HG03095 (cell line): ENCODE results near the gene PAX7.
"Not testable (repeated sequence)": the region's sequence is repeated elsewhere in the genome, so short reads cannot be mapped to it uniquely, and the experiment has no call there.

Source experiments
- ATAC-seq: cut with Tn5 transposase; IDR thresholded peaks from one replicate; pipeline ENCODE4 v1.9.1; 2021; ENCODE audit warnings: moderate library complexity; ENCODE audit not compliant: unreplicated experiment

Gene PAX7

GRCh38 chr1:18724801-18725200 is 94.2 kb downstream of the PAX7 start:
- ATAC-seq = no peak

GRCh38 chr1:18725231-18725895 is 94.7 kb downstream of the PAX7 start:
- no peak for ATAC-seq

GRCh38 chr1:18726368-18726767 is 95.7 kb downstream of the PAX7 start:
- no peak for ATAC-seq

DNA sequence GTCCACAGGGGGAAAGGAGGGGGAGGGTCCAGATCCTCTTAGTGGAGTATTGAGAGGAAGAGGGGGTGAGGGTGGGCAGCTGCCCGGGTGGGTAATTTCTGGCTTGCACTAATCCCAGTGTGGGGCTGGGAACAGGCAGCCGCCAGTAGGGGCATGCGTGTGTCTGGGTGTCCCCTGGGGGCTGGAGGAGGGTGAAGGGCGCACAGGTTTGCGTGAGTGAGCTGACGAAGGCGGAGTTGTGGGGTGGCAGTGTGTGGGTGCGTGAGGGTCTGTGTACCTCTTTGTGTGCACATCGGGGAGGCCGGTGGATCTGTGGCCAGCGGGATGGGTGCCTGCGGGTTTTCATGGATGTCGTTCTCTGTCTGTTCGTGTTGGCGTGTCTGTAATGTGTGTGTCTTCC is 97.3 kb downstream of the PAX7 start:
- no peak for ATAC-seq

DNA sequence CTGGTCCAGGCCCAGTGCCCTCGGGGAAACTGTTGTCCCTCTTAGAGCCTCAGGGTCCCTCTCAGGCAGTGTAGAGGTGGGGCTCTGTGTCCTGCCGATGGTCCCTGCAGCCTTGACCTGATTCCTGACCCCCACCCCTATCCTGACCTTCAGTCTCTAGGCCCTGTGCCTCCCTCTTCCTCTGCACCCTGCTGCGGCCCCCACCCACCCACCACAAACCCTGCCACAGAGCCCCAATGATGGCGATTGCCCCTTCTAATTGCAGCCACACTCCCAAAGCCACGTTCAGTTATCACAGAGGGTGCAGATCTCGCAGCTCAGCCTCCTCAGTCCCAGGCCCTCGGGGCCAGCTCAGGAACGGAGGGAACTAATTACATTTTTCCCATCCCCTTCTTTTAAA is 99.7 kb downstream of the PAX7 start:
- ATAC-seq = no peak

DNA sequence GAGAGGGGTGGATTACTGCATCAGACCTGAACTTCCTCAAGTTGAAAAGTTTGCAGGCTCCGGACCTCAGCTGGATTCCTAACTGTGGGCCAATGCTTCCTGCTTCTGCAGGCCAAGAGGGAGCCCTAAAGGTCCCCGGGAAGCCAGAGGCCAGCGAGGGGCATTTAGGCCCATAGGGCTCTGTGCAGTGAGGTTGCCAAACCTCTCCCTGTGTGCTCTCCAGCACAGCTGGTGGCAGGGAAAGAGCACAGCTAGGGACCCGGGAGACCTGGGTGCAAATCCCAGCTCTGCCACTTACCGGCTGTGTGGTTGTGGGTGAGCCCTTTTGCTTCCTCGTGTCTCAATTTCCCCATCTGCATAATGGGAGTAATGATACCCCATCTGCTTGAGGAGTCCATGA is 100.5 kb downstream of the PAX7 start:
- no peak for ATAC-seq

DNA sequence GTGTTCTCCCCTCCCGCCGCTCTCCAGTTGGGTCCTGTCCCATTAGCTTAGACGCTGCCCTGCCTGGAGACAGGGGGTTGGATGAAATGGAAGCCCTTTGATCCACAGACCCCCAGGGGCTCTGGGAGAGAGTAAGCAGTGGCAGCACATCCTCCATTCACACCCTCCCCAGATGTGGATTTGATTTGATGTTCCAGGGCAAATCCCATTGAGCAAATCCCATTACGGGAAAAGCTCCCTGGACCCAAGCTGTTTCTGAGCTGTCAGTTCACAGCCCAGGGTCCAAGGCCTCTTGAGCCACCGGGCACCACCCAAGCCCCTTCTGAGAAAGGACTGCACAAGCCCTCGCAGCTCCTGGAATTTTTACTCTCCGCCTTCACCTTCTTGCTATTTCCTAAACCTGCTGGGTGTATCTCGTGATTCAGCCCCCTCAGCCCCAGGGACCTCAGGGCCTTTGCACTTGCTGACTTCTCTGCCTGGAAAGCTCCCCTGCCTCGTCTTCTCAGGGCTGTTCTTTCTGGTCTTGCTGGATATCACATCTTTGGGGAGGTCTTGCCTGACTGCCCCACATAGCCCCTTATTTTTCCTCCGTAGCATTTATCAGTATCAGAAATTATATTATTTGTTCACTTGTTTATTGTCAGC is 101.1 kb downstream of the PAX7 start:
- no peak for ATAC-seq

- no peak for ATAC-seq
Measured at GRCh38 chr1:18732686-18733085, 102.0 kb downstream of the PAX7 start.

DNA sequence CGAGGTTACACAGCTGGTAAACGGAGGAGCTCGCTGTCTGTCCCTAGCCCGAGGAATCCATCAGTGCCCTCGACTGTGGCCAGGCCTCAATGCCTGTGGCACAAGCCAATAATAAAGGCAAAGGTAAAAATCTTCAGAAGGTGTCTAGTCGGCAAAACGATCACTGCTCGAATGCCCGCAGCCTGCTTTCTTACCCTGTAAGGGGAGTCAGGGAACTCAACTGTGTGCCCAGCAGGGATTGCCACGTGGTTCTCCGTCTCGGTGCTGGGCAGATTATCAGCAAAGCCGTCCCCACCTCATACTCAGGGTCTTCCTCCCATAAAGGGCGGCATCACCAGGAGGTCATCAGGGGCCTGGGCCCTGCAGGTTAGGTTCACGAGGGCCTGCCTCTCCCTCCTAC is 103.4 kb downstream of the PAX7 start:
- ATAC-seq = no peak

DNA sequence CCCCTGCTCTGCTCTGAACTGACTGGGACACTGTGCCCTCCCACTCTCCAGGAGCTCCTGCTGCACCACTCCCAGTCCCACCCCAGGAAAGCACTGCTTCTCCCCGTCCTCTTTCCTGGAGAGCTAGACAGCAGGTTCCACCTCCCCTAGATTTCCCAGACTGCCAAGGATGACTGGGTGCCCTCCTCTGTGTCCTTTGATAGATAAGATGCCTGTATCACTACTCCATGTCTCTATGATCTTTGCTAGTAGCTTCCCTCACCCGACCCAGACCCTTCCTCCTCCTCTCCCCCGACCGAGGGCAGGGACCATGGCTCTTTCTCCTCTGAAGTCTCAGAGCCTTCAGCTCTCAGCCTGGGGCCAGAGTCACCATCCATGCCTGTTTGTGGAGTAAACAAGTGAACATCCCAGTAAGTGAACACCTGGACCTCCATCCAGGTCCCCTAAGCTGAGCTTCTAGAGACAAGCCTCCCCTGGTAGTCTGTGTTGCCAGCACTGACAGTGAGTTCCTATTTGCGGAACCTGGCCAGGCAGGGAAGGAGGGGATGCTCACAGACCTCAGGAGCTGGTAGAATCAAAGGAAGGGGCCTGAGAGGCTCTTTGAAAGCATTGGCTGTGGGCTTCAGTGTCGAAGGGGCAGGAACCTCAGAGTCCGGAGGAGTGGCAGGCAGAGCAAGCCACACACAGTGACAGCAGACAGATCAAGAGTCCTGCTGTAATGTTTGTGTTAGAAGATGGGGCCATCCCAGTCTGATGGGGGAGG is 104.0 kb downstream of the PAX7 start:
- ATAC-seq = no peak

DNA sequence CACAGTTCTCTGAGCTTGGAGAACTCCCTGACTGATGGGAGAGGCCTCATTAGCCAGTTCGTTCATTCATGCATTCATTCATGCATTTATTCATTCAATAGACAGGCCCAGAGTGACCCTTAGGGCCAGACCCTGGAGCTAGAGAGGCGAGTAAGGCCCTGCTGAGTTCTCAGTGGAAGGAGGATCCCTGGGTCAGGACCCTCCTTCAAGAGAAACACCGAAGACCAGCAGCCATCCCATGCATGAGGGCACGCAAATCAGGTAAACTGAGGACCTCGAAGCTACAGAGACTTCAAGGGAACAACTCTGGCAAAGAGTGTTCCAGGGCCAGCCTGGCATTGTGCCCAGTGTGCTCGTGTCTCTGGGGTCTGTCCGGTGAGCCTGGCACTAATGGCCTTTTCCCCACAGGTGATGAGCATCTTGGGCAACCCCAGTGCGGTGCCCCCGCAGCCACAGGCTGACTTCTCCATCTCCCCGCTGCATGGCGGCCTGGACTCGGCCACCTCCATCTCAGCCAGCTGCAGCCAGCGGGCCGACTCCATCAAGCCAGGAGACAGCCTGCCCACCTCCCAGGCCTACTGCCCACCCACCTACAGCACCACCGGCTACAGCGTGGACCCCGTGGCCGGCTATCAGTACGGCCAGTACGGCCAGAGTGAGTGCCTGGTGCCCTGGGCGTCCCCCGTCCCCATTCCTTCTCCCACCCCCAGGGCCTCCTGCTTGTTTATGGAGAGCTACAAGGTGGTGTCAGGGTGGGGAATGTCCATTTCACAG is 104.8 kb downstream of the PAX7 start:
- ATAC-seq = no peak

DNA sequence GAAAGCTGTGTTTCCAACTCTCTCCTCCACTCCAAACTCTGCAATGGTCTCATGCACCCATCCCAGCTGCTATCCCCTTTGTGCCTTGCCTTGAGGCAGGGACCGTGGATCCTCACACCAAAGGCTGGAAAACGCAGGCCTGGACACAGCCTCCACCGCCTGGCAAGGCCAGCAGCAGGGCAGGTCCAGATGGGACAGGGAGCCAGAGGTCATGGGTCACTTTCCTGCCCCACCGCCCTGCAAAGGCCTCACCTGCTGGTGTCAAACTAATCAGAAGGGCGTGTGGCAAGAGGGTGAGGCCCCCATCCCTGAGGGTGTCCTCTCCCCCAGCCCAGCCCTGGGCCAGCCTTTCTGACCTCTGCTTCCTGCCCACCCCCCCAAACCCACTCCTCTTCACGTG is 106.3 kb downstream of the PAX7 start:
- ATAC-seq = no peak

- no peak for ATAC-seq
Measured at GRCh38 chr1:18738126-18738525, 107.5 kb downstream of the PAX7 start.

DNA sequence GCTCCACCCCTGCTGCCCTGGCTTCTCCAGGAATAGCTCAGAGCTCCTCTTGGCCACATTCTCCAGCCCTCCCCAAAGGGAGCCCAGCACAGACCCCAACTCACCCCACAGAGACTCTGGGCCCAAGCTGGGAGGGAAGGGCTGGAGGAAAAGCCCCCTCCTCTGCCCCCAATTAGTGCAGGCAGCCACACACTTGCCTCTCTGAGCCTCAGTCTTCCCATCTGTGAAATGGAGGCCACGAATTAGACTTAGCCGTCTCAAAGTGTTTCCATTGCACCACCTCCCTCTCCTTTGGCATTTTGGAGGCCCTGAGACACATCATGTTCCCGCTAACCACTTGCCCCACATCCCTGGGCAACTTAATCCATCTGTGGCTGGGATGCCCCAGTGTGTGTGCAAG is 108.0 kb downstream of the PAX7 start:
- no peak for ATAC-seq

DNA sequence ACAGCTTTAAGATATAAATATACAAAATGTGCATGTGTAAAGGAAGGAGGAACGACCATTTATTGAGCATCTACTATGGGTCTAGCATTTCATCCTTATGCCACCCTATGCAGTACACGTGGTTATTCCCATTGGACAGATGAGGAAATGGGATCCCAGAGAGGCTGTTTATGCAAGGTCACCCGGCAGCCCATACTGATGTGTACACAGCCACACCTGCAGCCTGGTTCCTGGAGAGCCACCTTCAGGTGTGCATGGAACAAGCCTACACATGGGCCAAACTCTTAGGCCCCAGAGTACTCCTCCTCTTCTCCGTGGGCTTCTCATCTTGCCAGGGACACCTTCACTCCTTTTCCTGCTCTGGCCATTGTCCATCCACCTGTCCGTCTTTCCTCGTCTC is 108.8 kb downstream of the PAX7 start:
- ATAC-seq = no peak

GRCh38 chr1:18739897-18740296 is 109.3 kb downstream of the PAX7 start:
- ATAC-seq = no peak

DNA sequence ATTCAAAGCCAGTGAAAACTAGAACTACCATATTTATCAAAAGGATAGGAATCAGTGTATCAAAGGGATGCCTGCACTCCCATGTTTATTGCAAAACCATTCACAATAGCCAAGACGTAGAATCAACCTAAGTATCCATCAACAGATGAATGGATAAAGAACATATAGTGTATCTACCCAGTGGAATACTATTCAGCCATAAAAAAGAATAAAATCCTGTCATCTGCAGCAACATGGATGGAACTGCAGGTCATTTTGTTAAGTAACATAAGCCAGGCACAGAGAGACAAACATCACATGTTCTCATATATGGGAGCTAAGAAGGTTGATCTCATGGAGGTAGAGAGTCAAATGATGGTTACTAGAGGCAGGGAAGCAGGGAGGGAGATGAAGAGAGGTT is 110.0 kb downstream of the PAX7 start:
- no peak for ATAC-seq

GRCh38 chr1:18743233-18743632 is 112.6 kb downstream of the PAX7 start:
- ATAC-seq = no peak

GRCh38 chr1:18744381-18744780 is 113.7 kb downstream of the PAX7 start:
- ATAC-seq = not testable (repeated sequence)

GRCh38 chr1:18746981-18747380 is 116.3 kb downstream of the PAX7 start:
- no peak for ATAC-seq

DNA sequence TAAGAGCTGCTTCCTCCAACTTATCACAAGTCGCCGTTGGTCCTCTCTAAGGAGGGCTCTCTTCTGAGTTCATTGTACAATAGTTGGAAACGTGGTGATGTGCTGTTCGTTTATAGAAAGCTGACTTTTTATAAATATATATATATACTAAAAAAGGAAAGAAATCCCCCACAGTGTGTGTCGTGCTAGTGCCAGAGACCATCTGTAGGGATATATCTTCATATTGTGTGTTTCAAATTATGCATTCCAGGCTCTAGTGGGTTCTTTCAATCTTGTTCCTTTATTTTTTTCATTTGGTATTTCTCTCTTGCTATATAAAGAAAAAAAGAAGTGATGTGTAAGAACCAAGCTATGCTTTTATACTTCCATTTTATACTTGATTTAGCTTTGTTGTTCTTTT is 117.0 kb downstream of the PAX7 start:
- no peak for ATAC-seq
